Gastroesophageal sphincter (tissue), 3 donors: Measurements from ENCODE around the gene ZIC2.

Experiments
- EP300 ChIP-seq: sonication (generic); formaldehyde crosslinking; IDR thresholded peaks from one replicate; pipeline ENCODE4 v1.6.1; 2017; ENCODE audit warnings: antibody characterized with exemption, mild to moderate bottlenecking
- TF ChIP-seq, protein P1 (sequence below), 4 experiments: fragments of 200-600 bp in 2 of 4; fragments of 450-650 bp in 2 of 4; sonication (generic) in 1 of 4; IDR thresholded peaks; one replicate each; pipeline ENCODE4 v1.5.1; 2017 to 2019; ENCODE audit warnings: antibody characterized with exemption in 4 of 4, mild to moderate bottlenecking in 2 of 4, moderate library complexity in 2 of 4

DNA sequence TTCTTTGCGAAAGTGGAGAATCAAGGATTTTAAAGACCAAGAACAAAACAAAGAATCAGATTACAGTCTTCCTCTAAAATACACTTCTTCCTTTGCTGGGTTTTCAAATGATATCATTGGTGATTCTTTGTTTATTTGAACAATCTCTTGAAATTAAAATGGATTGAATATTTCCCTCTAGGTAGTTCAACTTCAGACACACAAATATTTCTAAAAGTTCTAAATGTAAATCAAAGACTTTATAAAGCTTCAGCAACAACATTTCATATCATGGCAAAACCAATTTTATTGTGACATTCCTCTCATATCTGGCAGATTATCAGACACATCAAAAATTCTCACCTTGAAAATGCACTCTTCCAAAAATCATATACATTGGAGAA is 13.0 kb downstream of the ZIC2 start:
- TF ChIP-seq, protein P1, sequence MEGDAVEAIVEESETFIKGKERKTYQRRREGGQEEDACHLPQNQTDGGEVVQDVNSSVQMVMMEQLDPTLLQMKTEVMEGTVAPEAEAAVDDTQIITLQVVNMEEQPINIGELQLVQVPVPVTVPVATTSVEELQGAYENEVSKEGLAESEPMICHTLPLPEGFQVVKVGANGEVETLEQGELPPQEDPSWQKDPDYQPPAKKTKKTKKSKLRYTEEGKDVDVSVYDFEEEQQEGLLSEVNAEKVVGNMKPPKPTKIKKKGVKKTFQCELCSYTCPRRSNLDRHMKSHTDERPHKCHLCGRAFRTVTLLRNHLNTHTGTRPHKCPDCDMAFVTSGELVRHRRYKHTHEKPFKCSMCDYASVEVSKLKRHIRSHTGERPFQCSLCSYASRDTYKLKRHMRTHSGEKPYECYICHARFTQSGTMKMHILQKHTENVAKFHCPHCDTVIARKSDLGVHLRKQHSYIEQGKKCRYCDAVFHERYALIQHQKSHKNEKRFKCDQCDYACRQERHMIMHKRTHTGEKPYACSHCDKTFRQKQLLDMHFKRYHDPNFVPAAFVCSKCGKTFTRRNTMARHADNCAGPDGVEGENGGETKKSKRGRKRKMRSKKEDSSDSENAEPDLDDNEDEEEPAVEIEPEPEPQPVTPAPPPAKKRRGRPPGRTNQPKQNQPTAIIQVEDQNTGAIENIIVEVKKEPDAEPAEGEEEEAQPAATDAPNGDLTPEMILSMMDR (IDR thresholded peaks at IDR 0.05): no peak
- TF ChIP-seq EP300: no peak
